Sigmoid colon (tissue), 3 donors: Measurements from ENCODE around the gene CFB.

Experiments used
- POLR2A ChIP-seq, 2 donors: fragments of 450-650 bp; IDR thresholded peaks; one replicate each; pipeline ENCODE4 v1.6.1; 2016; ENCODE audit warnings: antibody characterized with exemption in 2 of 2, mild to moderate bottlenecking in 2 of 2, moderate library complexity in 2 of 2
- TF ChIP-seq, protein P1 (sequence below), 4 experiments: fragments of 450-650 bp in 3 of 4; fragments of 200-600 bp in 1 of 4; IDR thresholded peaks; one replicate each; pipeline ENCODE4 v1.5.1; 2016 to 2019; ENCODE audit warnings: antibody characterized with exemption in 4 of 4, mild to moderate bottlenecking in 3 of 4, moderate library complexity in 2 of 4

DNA sequence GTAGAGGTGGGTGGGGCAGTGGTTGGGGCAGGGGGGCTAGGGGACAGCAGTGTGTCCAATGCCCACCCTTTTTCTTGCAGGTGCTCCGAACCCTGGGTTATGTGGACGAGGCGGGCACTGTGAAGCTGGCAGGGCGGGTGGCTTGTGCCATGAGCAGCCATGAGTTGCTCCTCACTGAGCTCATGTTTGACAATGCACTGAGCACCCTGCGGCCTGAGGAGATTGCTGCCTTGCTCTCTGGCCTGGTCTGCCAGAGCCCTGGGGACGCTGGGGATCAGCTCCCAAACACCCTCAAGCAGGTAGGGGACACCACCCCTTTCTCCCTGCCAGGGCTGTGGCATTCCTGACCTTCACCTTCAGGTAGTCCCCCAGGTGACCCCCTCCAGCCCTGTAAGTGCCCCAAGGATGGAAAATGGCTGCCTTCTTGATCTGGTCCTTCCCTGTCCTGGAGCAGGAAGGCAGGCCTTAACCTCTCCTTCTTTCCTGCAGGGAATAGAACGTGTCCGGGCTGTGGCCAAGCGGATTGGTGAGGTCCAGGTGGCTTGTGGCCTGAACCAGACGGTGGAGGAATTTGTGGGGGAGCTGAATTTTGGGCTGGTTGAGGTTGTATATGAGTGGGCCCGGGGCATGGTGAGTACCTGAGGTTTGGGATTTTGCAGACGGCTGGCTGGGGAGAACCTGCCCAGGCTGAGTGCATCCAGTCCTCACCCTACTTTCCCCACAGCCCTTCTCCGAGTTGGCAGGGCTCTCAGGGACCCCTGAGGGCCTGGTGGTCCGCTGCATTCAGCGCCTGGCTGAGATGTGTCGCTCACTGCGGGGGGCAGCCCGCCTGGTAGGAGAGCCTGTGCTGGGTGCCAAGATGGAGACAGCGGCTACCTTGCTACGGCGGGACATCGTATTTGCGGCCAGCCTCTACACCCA is 23.2 kb downstream of the CFB start:
- TF ChIP-seq, protein P1, sequence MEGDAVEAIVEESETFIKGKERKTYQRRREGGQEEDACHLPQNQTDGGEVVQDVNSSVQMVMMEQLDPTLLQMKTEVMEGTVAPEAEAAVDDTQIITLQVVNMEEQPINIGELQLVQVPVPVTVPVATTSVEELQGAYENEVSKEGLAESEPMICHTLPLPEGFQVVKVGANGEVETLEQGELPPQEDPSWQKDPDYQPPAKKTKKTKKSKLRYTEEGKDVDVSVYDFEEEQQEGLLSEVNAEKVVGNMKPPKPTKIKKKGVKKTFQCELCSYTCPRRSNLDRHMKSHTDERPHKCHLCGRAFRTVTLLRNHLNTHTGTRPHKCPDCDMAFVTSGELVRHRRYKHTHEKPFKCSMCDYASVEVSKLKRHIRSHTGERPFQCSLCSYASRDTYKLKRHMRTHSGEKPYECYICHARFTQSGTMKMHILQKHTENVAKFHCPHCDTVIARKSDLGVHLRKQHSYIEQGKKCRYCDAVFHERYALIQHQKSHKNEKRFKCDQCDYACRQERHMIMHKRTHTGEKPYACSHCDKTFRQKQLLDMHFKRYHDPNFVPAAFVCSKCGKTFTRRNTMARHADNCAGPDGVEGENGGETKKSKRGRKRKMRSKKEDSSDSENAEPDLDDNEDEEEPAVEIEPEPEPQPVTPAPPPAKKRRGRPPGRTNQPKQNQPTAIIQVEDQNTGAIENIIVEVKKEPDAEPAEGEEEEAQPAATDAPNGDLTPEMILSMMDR (IDR thresholded peaks at IDR 0.05), result no peak
- no peak for TF ChIP-seq POLR2A (IDR thresholded peaks at IDR 0.05)
